HCT116 (cell line): Measurements from ENCODE around the gene AGAP1. TPM values are rescaled to one million over a fixed set of nuclear protein-coding genes. Genes with fewer than 3 reads are reported as not detected.

Experiments
- ATAC-seq: fragments of 200-7000 bp; cut with Tn5 transposase; 2 replicates; pipeline ENCODE4 v1.9.1; 2020; ENCODE audit warnings: mild to moderate bottlenecking, moderate library complexity
- BruUV-seq: library from RNA; stranded (reverse); fragments of 400-500 nt; replicated peaks from 2 replicates; lab custom pipeline; 2021; lab: Mats Ljungman, UMichigan
- CTCF ChIA-PET: fragments of 300-600 bp; sonication (Branson Sonifier 250); formaldehyde crosslinking; loops from one replicate; lab custom pipeline; 2021; ENCODE audit warnings: antibody characterized with exemption; lab: Charles Lee
- POLR2A ChIA-PET: fragments of 300-600, 350-600 bp; sonication (Branson Sonifier 250); formaldehyde crosslinking; loops from one replicate; lab custom pipeline; 2021; ENCODE audit warnings: antibody characterized with exemption; lab: Charles Lee
- RAD21 ChIA-PET, 2 experiments: fragments of 300-600 bp; sonication (Branson Sonifier 250); formaldehyde crosslinking; loops; one replicate each; lab custom pipeline; 2023; ENCODE audit warnings: low total read pairs in 2 of 2; ENCODE audit not compliant: uncharacterized antibody in 2 of 2, unreplicated experiment in 2 of 2, low non-redundant PET in 1 of 2; lab: Charles Lee
- DNase-seq: peaks from one replicate; pipeline ENCODE4 v3.0.0-alpha.2; 2010; ENCODE audit warnings: low read depth, low spot score
- H2AFZ ChIP-seq: fragments of 200-600 bp; shearing (Covaris generic), sonication (generic); 2 replicates; pipeline ENCODE4 v1.6.1; 2017; ENCODE audit warnings: low read depth, mixed run types, mixed read lengths, antibody characterized with exemption, low read length; ENCODE audit not compliant: poor library complexity, severe bottlenecking
- H3K27ac ChIP-seq: 2 replicates; pipeline ENCODE4 v1.5.1; 2012; ENCODE audit warnings: low read depth, low read length
- H3K27me3 ChIP-seq: fragments of 200-600 bp; sonication (generic); 2 replicates; pipeline ENCODE4 v1.6.1; 2016; ENCODE audit warnings: mixed run types, low read length, mixed read lengths; ENCODE audit not compliant: insufficient read depth
- H3K36me3 ChIP-seq, 2 experiments: fragments of 200-500 bp in 1 of 2; fragments of 200-600 bp in 1 of 2; sonication (Bioruptor generic) in 1 of 2; sonication (generic) in 1 of 2; 2 replicates each; pipeline versions ENCODE4 v1.5.1 to v1.6.1; 2014 to 2016; ENCODE audit warnings: low read length in 2 of 2, inconsistent platforms in 1 of 2, mixed read lengths in 1 of 2, mixed run types in 1 of 2; ENCODE audit not compliant: insufficient read depth in 2 of 2, control insufficient read depth in 1 of 2
- H3K4me1 ChIP-seq, 2 experiments: fragments of 200-600 bp in 1 of 2; sonication (generic) in 1 of 2; 2 replicates each; pipeline versions ENCODE4 v1.5.1 to v1.6.1; 2012 to 2017; ENCODE audit warnings: low read length in 2 of 2, inconsistent platforms in 1 of 2, mild to moderate bottlenecking in 1 of 2, mixed read lengths in 1 of 2, mixed run types in 1 of 2, moderate library complexity in 1 of 2; ENCODE audit not compliant: insufficient read depth in 2 of 2, control insufficient read depth in 1 of 2
- H3K4me2 ChIP-seq: fragments of 200-600 bp; sonication (generic); 2 replicates; pipeline ENCODE4 v1.6.1; 2017; ENCODE audit warnings: mixed run types, low read length, mixed read lengths
- H3K4me3 ChIP-seq, 2 experiments: fragments of 200-600 bp in 1 of 2; sonication (generic) in 1 of 2; replicated peaks in 1 of 2; 2 replicates each; pipeline ENCODE4 v1.5.1; 2011 to 2016; ENCODE audit warnings: low read length in 2 of 2, control low read depth in 1 of 2, low read depth in 1 of 2, mild to moderate bottlenecking in 1 of 2, mixed read lengths in 1 of 2, mixed run types in 1 of 2
- H3K79me2 ChIP-seq: fragments of 200-600 bp; sonication (generic); 2 replicates; pipeline ENCODE4 v1.6.1; 2017; ENCODE audit warnings: mild to moderate bottlenecking, mixed run types, low read length, moderate library complexity, mixed read lengths; ENCODE audit not compliant: insufficient read depth
- H3K9ac ChIP-seq: fragments of 200-600 bp; sonication (generic); 2 replicates; pipeline ENCODE4 v1.6.1; 2016; ENCODE audit warnings: low read length, mixed read lengths
- H3K9me2 ChIP-seq: fragments of 200-600 bp; sonication (generic), shearing (Covaris generic); 2 replicates; pipeline ENCODE4 v1.6.1; 2017; ENCODE audit warnings: mixed run types, mild to moderate bottlenecking, moderate library complexity; ENCODE audit not compliant: insufficient read depth
- H3K9me3 ChIP-seq, 2 experiments: fragments of 200-500 bp in 1 of 2; fragments of 200-600 bp in 1 of 2; sonication (Bioruptor generic) in 1 of 2; sonication (generic) in 1 of 2; 2 replicates each; pipeline ENCODE4 v1.6.1; 2014 to 2017; ENCODE audit warnings: low read length in 2 of 2, mixed read lengths in 2 of 2, inconsistent platforms in 1 of 2, low read depth in 1 of 2, mild to moderate bottlenecking in 1 of 2, mixed run types in 1 of 2, moderate library complexity in 1 of 2; ENCODE audit not compliant: control insufficient read depth in 1 of 2, insufficient read depth in 1 of 2
- H4K20me1 ChIP-seq: fragments of 200-600 bp; sonication (generic), shearing (Covaris generic); 2 replicates; pipeline ENCODE4 v1.6.1; 2017; ENCODE audit warnings: mixed run types, mild to moderate bottlenecking, moderate library complexity; ENCODE audit not compliant: insufficient read depth
- ATF3 ChIP-seq: IDR thresholded peaks from 2 replicates; pipeline ENCODE4 v1.6.1; 2012
- CBX3 ChIP-seq: IDR thresholded peaks from 2 replicates; pipeline ENCODE4 v1.6.1; 2012; ENCODE audit warnings: low read depth
- CEBPB ChIP-seq: IDR thresholded peaks from 2 replicates; pipeline ENCODE4 v1.6.1; 2012; ENCODE audit warnings: low read depth
- CTCF ChIP-seq, 3 experiments: fragments of 200-600 bp in 1 of 3; sonication (generic) in 1 of 3; IDR thresholded peaks in 2 of 3; conservative IDR thresholded peaks in 1 of 3; 2 replicates each; pipeline ENCODE4 v1.5.1; 2012 to 2017; ENCODE audit warnings: low read depth in 2 of 3, low read length in 2 of 3, antibody characterized with exemption in 1 of 3, borderline replicate concordance in 1 of 3, control low read depth in 1 of 3, mild to moderate bottlenecking in 1 of 3, mixed read lengths in 1 of 3, mixed run types in 1 of 3, moderate library complexity in 1 of 3; ENCODE audit not compliant: insufficient read depth in 1 of 3
- EGR1 ChIP-seq: IDR thresholded peaks from 2 replicates; pipeline ENCODE4 v1.6.1; 2012; ENCODE audit warnings: low read depth
- EZH2 ChIP-seq: fragments of 200-600 bp; sonication (generic); IDR thresholded peaks from 2 replicates; pipeline ENCODE4 v1.6.1; 2017; ENCODE audit warnings: antibody characterized with exemption, mixed run types
- EZH2phosphoT487 ChIP-seq: fragments of 200-600 bp; IDR thresholded peaks from 2 replicates; pipeline ENCODE4 v1.6.1; 2018; ENCODE audit warnings: antibody characterized with exemption, borderline replicate concordance
- FOSL1 ChIP-seq: IDR thresholded peaks from 2 replicates; pipeline ENCODE4 v1.6.1; 2012; ENCODE audit warnings: low read depth
- JUND ChIP-seq: IDR thresholded peaks from 2 replicates; pipeline ENCODE4 v1.6.1; 2012
- MAX ChIP-seq: IDR thresholded peaks from 2 replicates; pipeline ENCODE4 v1.6.1; 2012
- POLR2A ChIP-seq: IDR thresholded peaks from 2 replicates; pipeline ENCODE4 v1.7.0; 2011; ENCODE audit warnings: borderline replicate concordance; ENCODE audit not compliant: insufficient read depth, insufficient read length; ENCODE audit errors: extremely low read depth
- POLR2AphosphoS5 ChIP-seq: IDR thresholded peaks from 2 replicates; pipeline ENCODE4 v1.6.1; 2011; ENCODE audit warnings: mild to moderate bottlenecking, low read depth, low read length, moderate library complexity
- RAD21 ChIP-seq: IDR thresholded peaks from 2 replicates; pipeline ENCODE4 v1.6.1; 2012; ENCODE audit warnings: low read depth, mild to moderate bottlenecking
- SIN3A ChIP-seq: IDR thresholded peaks from 2 replicates; pipeline ENCODE4 v1.6.1; 2012; ENCODE audit warnings: low read depth
- SP1 ChIP-seq: IDR thresholded peaks from 2 replicates; pipeline ENCODE4 v1.6.1; 2012; ENCODE audit warnings: low read depth
- SRF ChIP-seq: IDR thresholded peaks from 2 replicates; pipeline ENCODE4 v1.6.1; 2012; ENCODE audit warnings: low read depth
- TCF7L2 ChIP-seq: IDR thresholded peaks from 2 replicates; pipeline ENCODE4 v1.7.0; 2011; ENCODE audit warnings: borderline replicate concordance, inconsistent platforms; ENCODE audit not compliant: insufficient read depth, insufficient read length; ENCODE audit errors: extremely low read depth
- YY1 ChIP-seq: IDR thresholded peaks from 2 replicates; pipeline ENCODE4 v1.6.1; 2011; ENCODE audit warnings: low read length, low read depth, moderate library complexity, mild to moderate bottlenecking; ENCODE audit not compliant: insufficient replicate concordance; ENCODE audit errors: extremely low read depth
- ZNF274 ChIP-seq: fragments of 200-500 bp; sonication (Bioruptor generic); IDR thresholded peaks from 2 replicates; pipeline ENCODE4 v1.6.1; 2014; ENCODE audit warnings: mild to moderate bottlenecking, low read depth, low read length, inconsistent platforms
- intact Hi-C: fragments of 100-400 bp; cut with micrococcal nuclease; formaldehyde crosslinking; loops from 2 replicates; pipeline ENCODE4 v1.10.0; 2022
- total RNA-seq: library from RNA; stranded (reverse); gene quantifications from one replicate; pipeline ENCODE4 v1.2.1, GENCODE V29; 2021; ENCODE audit not compliant: unreplicated experiment
- TF ChIP-seq, protein P1 (sequence below): IDR thresholded peaks from 2 replicates; pipeline ENCODE4 v1.6.1; 2011; ENCODE audit warnings: mild to moderate bottlenecking, low read length, moderate library complexity; ENCODE audit not compliant: insufficient replicate concordance; ENCODE audit errors: extremely low read depth

AGAP1 gene
- total RNA-seq, 1 experiment from 2014 or later: 43.8 TPM

- H2AFZ ChIP-seq: no peak overlapping the region
- H3K36me3 ChIP-seq: no peaks in the 10 kb centered on the region
- no peak overlapping the region for H3K4me3 ChIP-seq
- H3K4me2 ChIP-seq: no peak overlapping the region
- no peaks in the 10 kb centered on the region; a peak in 1 of 4 replicates for H3K9me3 ChIP-seq
- POLR2A ChIA-PET: no interaction called here
- no peak overlapping the region for H3K27ac ChIP-seq
- ATAC-seq: no peak
- no TSS peak for BruUV-seq
- H3K27me3 ChIP-seq: no peaks in the 10 kb centered on the region
- TF ChIP-seq CBX3 (no peak), SIN3A (no peak), FOSL1 (no peak), MAX (no peak), SP1 (no peak), ATF3 (no peak), EZH2phosphoT487 (no peak), ZNF274 (no peak), YY1 (no peak), RAD21 (no peak), POLR2AphosphoS5 (no peak), EGR1 (no peak), CTCF (IDR thresholded peaks at IDR 0.05 in 2 of 3, conservative IDR thresholded peaks at IDR 0.05 in 1 of 3; ENCODE audit: borderline replicate concordance in 1 of 3, insufficient read depth in 1 of 3, low read depth in 2 of 3, low read length in 2 of 3) (no peak), CEBPB (no peak), EZH2 (no peak), JUND (no peak), SRF (no peak), TCF7L2 (no peak), POLR2A (no peak)
- TF ChIP-seq, protein P1, sequence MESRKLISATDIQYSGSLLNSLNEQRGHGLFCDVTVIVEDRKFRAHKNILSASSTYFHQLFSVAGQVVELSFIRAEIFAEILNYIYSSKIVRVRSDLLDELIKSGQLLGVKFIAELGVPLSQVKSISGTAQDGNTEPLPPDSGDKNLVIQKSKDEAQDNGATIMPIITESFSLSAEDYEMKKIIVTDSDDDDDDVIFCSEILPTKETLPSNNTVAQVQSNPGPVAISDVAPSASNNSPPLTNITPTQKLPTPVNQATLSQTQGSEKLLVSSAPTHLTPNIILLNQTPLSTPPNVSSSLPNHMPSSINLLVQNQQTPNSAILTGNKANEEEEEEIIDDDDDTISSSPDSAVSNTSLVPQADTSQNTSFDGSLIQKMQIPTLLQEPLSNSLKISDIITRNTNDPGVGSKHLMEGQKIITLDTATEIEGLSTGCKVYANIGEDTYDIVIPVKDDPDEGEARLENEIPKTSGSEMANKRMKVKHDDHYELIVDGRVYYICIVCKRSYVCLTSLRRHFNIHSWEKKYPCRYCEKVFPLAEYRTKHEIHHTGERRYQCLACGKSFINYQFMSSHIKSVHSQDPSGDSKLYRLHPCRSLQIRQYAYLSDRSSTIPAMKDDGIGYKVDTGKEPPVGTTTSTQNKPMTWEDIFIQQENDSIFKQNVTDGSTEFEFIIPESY: no peak
- TF ChIP-seq, all 23 proteins: peak for 0
- CTCF ChIA-PET: no interaction called here
- RAD21 ChIA-PET: no interaction called here
- H3K79me2 ChIP-seq: peaks cover 89% of the 10 kb centered on the region
- DNase-seq: no peak
- no peaks in the 10 kb centered on the region for H3K4me1 ChIP-seq
- H3K9me2 ChIP-seq: no peaks in the 10 kb centered on the region
- peaks cover 10% of the 10 kb centered on the region for H4K20me1 ChIP-seq
- intact Hi-C loops: no loop called here
- H3K9ac ChIP-seq: no peak overlapping the region
Measured at GRCh38 chr2:235627682-235628081, 133.8 kb downstream of the AGAP1 start.
